GM12878 (cell line): ENCODE measurements around the gene LPCAT4. TPM values are rescaled to one million over a fixed set of nuclear protein-coding genes. Genes with fewer than 3 reads are reported as not detected.

ENCODE experiments used
- ATAC-seq: fragments of 200-7000 bp; cut with Tn5 transposase; 3 replicates; pipeline ENCODE4 v1.9.1; 2020; ENCODE audit warnings: mild to moderate bottlenecking, moderate library complexity
- BruUV-seq: library from RNA; stranded (reverse); fragments of 400-500 nt; replicated peaks from 2 replicates; lab custom pipeline; 2021; lab: Mats Ljungman, UMichigan
- CTCF ChIA-PET: fragments of 300-600 bp; sonication (Branson Sonifier 250); formaldehyde crosslinking; extraction: SDS; loops from one replicate; lab custom pipeline; 2021; ENCODE audit warnings: inconsistent platforms; lab: Yijun Ruan, JAX
- POLR2A ChIA-PET: fragments of 350-600 bp; formaldehyde crosslinking; extraction: SDS; loops from one replicate; lab custom pipeline; 2021; ENCODE audit warnings: inconsistent platforms; lab: Charles Lee
- RAD21 ChIA-PET: fragments of 300-600 bp; sonication (Branson Sonifier 250); formaldehyde crosslinking; loops from one replicate; lab custom pipeline; 2023; ENCODE audit warnings: antibody characterized with exemption; ENCODE audit not compliant: unreplicated experiment; lab: Charles Lee
- SMC1A ChIA-PET: fragments of 300-600 bp; sonication (Branson Sonifier 250); formaldehyde crosslinking; loops from one replicate; lab custom pipeline; 2023; ENCODE audit not compliant: unreplicated experiment, uncharacterized antibody; lab: Charles Lee
- DNase-seq: peaks from one replicate; pipeline ENCODE4 v3.0.0-alpha.2; 2011; ENCODE audit warnings: low read depth, low spot score
- FAIRE-seq: peaks from 3 replicates; lab custom pipeline; 2011; peaks lifted over from hg19 to GRCh38; lab: Jason Lieb, UNC
- H2AFZ ChIP-seq: 2 replicates; pipeline ENCODE4 v1.6.0; 2011; ENCODE audit warnings: low read depth, low read length, control low read depth; ENCODE audit not compliant: control insufficient read depth
- H3K27ac ChIP-seq: 2 replicates; pipeline ENCODE4 v1.5.1; 2011; ENCODE audit warnings: control low read depth; ENCODE audit not compliant: control insufficient read depth, insufficient read depth
- H3K27me3 ChIP-seq, 2 experiments: replicated peaks in 1 of 2; 2 replicates each; pipeline versions ENCODE4 v1.6.0 to v1.6.1; 2011; ENCODE audit warnings: low read length in 1 of 2; ENCODE audit not compliant: control insufficient read depth in 2 of 2, insufficient read depth in 2 of 2
- H3K36me3 ChIP-seq, 2 experiments: 2 replicates each; pipeline ENCODE4 v1.5.1; 2011; ENCODE audit warnings: low read length in 1 of 2; ENCODE audit not compliant: control insufficient read depth in 2 of 2, insufficient read depth in 2 of 2
- H3K4me1 ChIP-seq: 2 replicates; pipeline ENCODE4 v1.6.1; 2011; ENCODE audit warnings: mild to moderate bottlenecking, low read length, moderate library complexity, mixed read lengths; ENCODE audit not compliant: control insufficient read depth, insufficient read depth
- H3K4me2 ChIP-seq: 2 replicates; pipeline ENCODE4 v1.6.0; 2011; ENCODE audit warnings: control low read depth; ENCODE audit not compliant: control insufficient read depth, insufficient read depth
- H3K4me3 ChIP-seq: fragments of 200-600 bp; sonication (generic); 2 replicates; pipeline ENCODE4 v1.5.1; 2016
- H3K79me2 ChIP-seq: 2 replicates; pipeline ENCODE4 v1.6.0; 2011; ENCODE audit warnings: low read length; ENCODE audit not compliant: control insufficient read depth, insufficient read depth
- H3K9ac ChIP-seq: 2 replicates; pipeline ENCODE4 v1.8.0; 2011; ENCODE audit warnings: low read length, control low read depth, mixed read lengths; ENCODE audit not compliant: control insufficient read depth, insufficient read depth
- H3K9me3 ChIP-seq: replicated peaks from 3 replicates; pipeline ENCODE4 v1.5.1; 2011; ENCODE audit warnings: mild to moderate bottlenecking, low read length; ENCODE audit not compliant: control insufficient read depth, insufficient read depth
- H4K20me1 ChIP-seq: 2 replicates; pipeline ENCODE4 v1.6.0; 2011; ENCODE audit not compliant: control insufficient read depth, insufficient read depth
- CHD1 ChIP-seq: IDR thresholded peaks from 2 replicates; pipeline ENCODE4 v1.6.1; 2012; ENCODE audit warnings: low read depth, low read length, improper control_type of control experiment
- EGR1 ChIP-seq, 2 experiments: IDR thresholded peaks; 1 replicate in 1 of 2; 2 replicates in 1 of 2; pipeline ENCODE4 v1.6.1; 2011 to 2012; ENCODE audit warnings: low read depth in 2 of 2, low read length in 2 of 2, borderline replicate concordance in 1 of 2, mild to moderate bottlenecking in 1 of 2, moderate library complexity in 1 of 2
- JUNB ChIP-seq: IDR thresholded peaks from 2 replicates; pipeline ENCODE4 v1.6.1; 2016; ENCODE audit warnings: antibody characterized with exemption, mild to moderate bottlenecking
- MAX ChIP-seq: IDR thresholded peaks from 2 replicates; pipeline ENCODE4 v1.6.1; 2012; ENCODE audit warnings: low read depth, low read length, improper control_type of control experiment
- MEF2A ChIP-seq: IDR thresholded peaks from 2 replicates; pipeline ENCODE4 v1.6.1; 2011; ENCODE audit warnings: low read depth, mild to moderate bottlenecking, low read length, moderate library complexity; ENCODE audit not compliant: insufficient read depth
- NBN ChIP-seq: fragments of 450-650 bp; IDR thresholded peaks from 2 replicates; pipeline ENCODE4 v1.6.1; 2016
- NRF1 ChIP-seq: conservative IDR thresholded peaks from 2 replicates; pipeline ENCODE4 v1.6.1; 2011; ENCODE audit warnings: mild to moderate bottlenecking, low read depth, low read length, improper control_type of control experiment
- PAX8 ChIP-seq: fragments of 450-650 bp; IDR thresholded peaks from 2 replicates; pipeline ENCODE4 v1.6.1; 2017; ENCODE audit warnings: mild to moderate bottlenecking, moderate library complexity
- POU2F2 ChIP-seq: IDR thresholded peaks from 3 replicates; pipeline ENCODE4 v1.6.1; 2011; ENCODE audit warnings: low read depth, mild to moderate bottlenecking, low read length, borderline replicate concordance
- RCOR1 ChIP-seq: conservative IDR thresholded peaks from 2 replicates; pipeline ENCODE4 v1.6.1; 2012; ENCODE audit warnings: low read depth, low read length, improper control_type of control experiment
- RELA ChIP-seq: fragments of 450-650 bp; IDR thresholded peaks from 2 replicates; pipeline ENCODE4 v1.8.0; 2014; ENCODE audit warnings: borderline replicate concordance; ENCODE audit not compliant: partially characterized antibody
- STAT3 ChIP-seq: IDR thresholded peaks from 2 replicates; pipeline ENCODE4 v1.6.1; 2011; ENCODE audit warnings: low read depth, low read length, improper control_type of control experiment
- TBL1XR1 ChIP-seq: IDR thresholded peaks from 2 replicates; pipeline ENCODE4 v1.6.1; 2012; ENCODE audit warnings: low read depth, low read length, improper control_type of control experiment
- TCF7 ChIP-seq: IDR thresholded peaks from 2 replicates; pipeline ENCODE4 v1.6.1; 2014; ENCODE audit warnings: antibody characterized with exemption, borderline replicate concordance
- YBX1 ChIP-seq: fragments of 450-650 bp; IDR thresholded peaks from 2 replicates; pipeline ENCODE4 v1.6.1; 2016; ENCODE audit warnings: antibody characterized with exemption
- ZBTB33 ChIP-seq: fragments of 450-650 bp; IDR thresholded peaks from 2 replicates; pipeline ENCODE4 v1.6.1; 2017; ENCODE audit warnings: mild to moderate bottlenecking
- ZZZ3 ChIP-seq: IDR thresholded peaks from 2 replicates; pipeline ENCODE4 v1.6.1; 2011; ENCODE audit warnings: low read depth; ENCODE audit not compliant: control insufficient read depth, insufficient read length
- WGBS: methylation state at CpG from one replicate; pipeline ENCODE4 v1.1.6; 2016; ENCODE audit warnings: low lambda C conversion rate; ENCODE audit not compliant: insufficient replicate concordance, insufficient coverage; ENCODE audit errors: missing lambda C conversion rate; 5-methylcytosine and 5-hydroxymethylcytosine counted together
- in situ Hi-C: fragments of 300-500 bp; cut with MboI; formaldehyde crosslinking; loops from 9 replicates; pipeline ENCODE4 v1.14.3; 2018; ENCODE audit warnings: mixed read lengths
- intact Hi-C: fragments of 100-400 bp; cut with micrococcal nuclease; formaldehyde crosslinking; loops from one replicate; pipeline ENCODE4 v1.14.2; 2022; ENCODE audit not compliant: unreplicated experiment
- polyA plus RNA-seq, 11 experiments: library from polyadenylated mRNA; depleted of rRNA in 4 of 11; unstranded in 6 of 11; stranded (reverse) in 5 of 11; fragments of >200 nt; fragmentation: Nextera tagmentation in 4 of 11; fragmentation: Illumina TruSeq in 1 of 11; extraction: Ambion mirVana in 4 of 11; extraction: Trizol in 1 of 11; gene quantifications; 1 replicate in 1 of 11; 2 replicates in 10 of 11; pipeline versions ENCODE4 v1.2.1 to v1.2.3, GENCODE V29; 2011 to 2016; ENCODE audit warnings: inconsistent platforms in 2 of 11, missing spikeins in 2 of 11, low read depth in 1 of 11
- total RNA-seq, 4 experiments: library from RNA; depleted of rRNA in 3 of 4; stranded (reverse); fragments of >200 nt in 3 of 4; fragmentation: Illumina TruSeq in 1 of 4; extraction: Trizol in 1 of 4; gene quantifications; 2 replicates each; pipeline versions ENCODE4 v1.2.1 to v1.2.3, GENCODE V29; 2013 to 2021

Gene LPCAT4
- total and polyA plus RNA-seq, 10 of the 15 experiments (the other 5 are each of a cell fraction or from before 2014, with no cell fraction given), result 14.4 to 57.2 (median 33.0) TPM

- ATAC-seq (no peak), DNase-seq (no peak), FAIRE-seq (no peak)
- TF ChIP-seq MAX (no peak), RCOR1 (no peak), ZZZ3 (no peak), YBX1 (no peak), NRF1 (no peak), ZBTB33 (no peak), POU2F2 (no peak), TCF7 (no peak), RELA (no peak), CHD1 (no peak), MEF2A (no peak), STAT3 (no peak), NBN (no peak), JUNB (no peak), TBL1XR1 (no peak), EGR1 (IDR thresholded peaks at IDR 0.05; ENCODE audit: borderline replicate concordance in 1 of 2, low read depth in 2 of 2, low read length in 2 of 2) (no peak), PAX8 (no peak)
- Histone ChIP-seq H3K4me2 (no peak overlapping the region), H3K27ac (no peak overlapping the region), H3K4me3 (no peak overlapping the region), H3K79me2 (peaks cover 27% of the 10 kb centered on the region), H3K36me3 (peaks cover 0 to 21% of the 10 kb centered on the region in 2 experiments), H3K27me3 (no peaks in the 10 kb centered on the region), H4K20me1 (no peaks in the 10 kb centered on the region), H3K9me3 (no peaks in the 10 kb centered on the region), H3K9ac (no peak overlapping the region), H3K4me1 (peaks cover 21% of the 10 kb centered on the region), H2AFZ (no peak overlapping the region)
- no TSS peak for BruUV-seq
- intact Hi-C loops (no loop called here), in situ Hi-C loops (no loop called here)
- POLR2A ChIA-PET, result no interaction called here
- 94% methylated on average over 8 of the region's 8 CpGs for WGBS
- CTCF ChIA-PET, result no interaction called here
- SMC1A ChIA-PET, result no interaction called here
- RAD21 ChIA-PET, result interaction anchor here (0.9 kb wide), 1 partner anchor 122 kb away, joined by 3 read pairs; no protein-coding TSS in a partner anchor
Measured at GRCh38 chr15:34364041-34364440, 3.0 kb downstream of the LPCAT4 start.
